ENCODE data around the gene PITRM1.
"Not testable (repeated sequence)": the region's sequence is repeated elsewhere in the genome, so short reads cannot be mapped to it uniquely, and the experiment has no call there.

PITRM1 gene

GRCh38 chr10:3199488-3199887, 26.9 kb upstream of the PITRM1 start:
- DNase-seq (ENCODE audit: low read depth in 2 of 2), result no peak

GRCh38 chr10:3198900-3199299, 26.3 kb upstream of the PITRM1 start:
- no peak for DNase-seq (ENCODE audit: low read depth in 2 of 2)

DNA sequence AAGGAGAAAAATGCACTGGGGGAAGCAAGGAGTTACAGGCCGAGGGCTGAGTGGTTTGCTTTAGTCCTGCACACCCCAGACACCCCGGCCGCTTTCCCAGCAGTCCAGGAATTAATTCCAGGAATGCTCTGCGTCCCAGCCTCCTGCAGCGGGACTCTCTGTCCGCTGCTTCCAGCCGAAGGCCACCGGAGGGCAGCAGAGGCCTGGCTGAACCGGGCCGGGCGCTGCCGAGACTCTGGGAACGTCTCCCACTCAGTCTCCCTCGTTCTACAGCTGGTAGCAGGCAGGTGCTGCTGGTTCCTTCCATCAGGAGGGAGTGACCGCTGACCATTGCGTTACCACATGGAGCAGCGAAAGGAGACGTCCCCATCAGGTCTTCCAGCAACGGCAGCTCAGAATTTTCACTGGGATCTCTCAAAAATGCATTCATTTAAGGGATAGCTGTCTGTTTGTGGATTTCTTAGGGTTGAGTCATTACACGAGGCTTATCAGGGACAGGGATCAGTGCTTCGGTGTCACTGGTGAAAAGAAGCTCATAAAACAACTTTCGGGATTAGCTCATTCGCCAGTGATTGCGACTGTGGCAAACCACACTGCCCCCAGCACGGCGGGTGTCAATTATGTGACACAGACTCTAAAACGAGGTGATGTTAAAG, 24.9 kb upstream of the PITRM1 start:
- peak; percentile 75 to 80 for DNase-seq (ENCODE audit: low read depth in 2 of 2)

DNA sequence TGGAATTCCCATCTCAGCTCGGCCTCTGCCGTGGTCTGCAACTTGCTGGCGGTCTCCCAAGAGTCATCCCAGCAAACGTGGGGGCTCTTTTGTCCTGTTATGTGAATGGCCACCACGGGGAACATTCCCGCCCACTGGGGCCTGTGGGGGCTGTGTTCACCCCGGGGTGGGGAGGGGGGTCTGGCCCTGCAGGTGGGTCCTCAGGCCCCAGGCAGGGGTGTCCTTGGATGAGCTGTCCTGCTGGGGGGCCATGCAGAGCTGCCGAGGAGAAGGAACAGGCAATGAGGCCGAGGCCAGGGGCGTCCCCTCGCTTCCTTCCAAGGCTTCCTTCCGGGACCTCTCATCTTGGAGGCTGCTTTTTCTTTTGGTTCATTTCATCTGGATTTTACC, 24.4 kb upstream of the PITRM1 start:
- DNase-seq (ENCODE audit: low read depth in 2 of 2), result no peak

GRCh38 chr10:3196482-3196881, 23.9 kb upstream of the PITRM1 start:
- DNase-seq (ENCODE audit: low read depth in 2 of 2), result no peak

DNA sequence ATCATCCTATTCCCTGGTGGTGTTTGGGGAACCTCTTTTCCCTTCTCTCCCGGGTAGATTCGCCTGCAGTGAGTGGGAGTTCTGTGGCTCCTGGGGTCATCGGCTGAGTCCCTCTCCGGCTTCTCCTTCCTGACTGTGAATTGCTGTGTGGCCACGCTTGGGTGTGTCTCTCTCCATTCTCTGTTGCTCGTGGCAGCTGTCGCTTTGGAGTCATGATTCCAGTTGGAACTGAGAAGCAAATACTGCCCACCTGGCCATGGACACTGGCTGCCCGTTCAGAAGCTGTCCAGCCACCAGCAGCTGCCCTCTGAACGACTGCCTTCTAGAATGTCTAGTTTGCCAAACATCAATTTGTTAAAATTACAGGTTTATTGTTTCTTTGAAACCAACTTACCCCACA, 23.1 kb upstream of the PITRM1 start:
- no peak for DNase-seq (ENCODE audit: low read depth in 2 of 2)

GRCh38 chr10:3195286-3195685, 22.7 kb upstream of the PITRM1 start:
- DNase-seq (ENCODE audit: low read depth in 2 of 2), result no peak

GRCh38 chr10:3194871-3195270, 22.3 kb upstream of the PITRM1 start:
- DNase-seq (ENCODE audit: low read depth in 2 of 2), result no peak

GRCh38 chr10:3193751-3194150, 21.2 kb upstream of the PITRM1 start:
- DNase-seq (ENCODE audit: low read depth in 2 of 2), result no peak

DNA sequence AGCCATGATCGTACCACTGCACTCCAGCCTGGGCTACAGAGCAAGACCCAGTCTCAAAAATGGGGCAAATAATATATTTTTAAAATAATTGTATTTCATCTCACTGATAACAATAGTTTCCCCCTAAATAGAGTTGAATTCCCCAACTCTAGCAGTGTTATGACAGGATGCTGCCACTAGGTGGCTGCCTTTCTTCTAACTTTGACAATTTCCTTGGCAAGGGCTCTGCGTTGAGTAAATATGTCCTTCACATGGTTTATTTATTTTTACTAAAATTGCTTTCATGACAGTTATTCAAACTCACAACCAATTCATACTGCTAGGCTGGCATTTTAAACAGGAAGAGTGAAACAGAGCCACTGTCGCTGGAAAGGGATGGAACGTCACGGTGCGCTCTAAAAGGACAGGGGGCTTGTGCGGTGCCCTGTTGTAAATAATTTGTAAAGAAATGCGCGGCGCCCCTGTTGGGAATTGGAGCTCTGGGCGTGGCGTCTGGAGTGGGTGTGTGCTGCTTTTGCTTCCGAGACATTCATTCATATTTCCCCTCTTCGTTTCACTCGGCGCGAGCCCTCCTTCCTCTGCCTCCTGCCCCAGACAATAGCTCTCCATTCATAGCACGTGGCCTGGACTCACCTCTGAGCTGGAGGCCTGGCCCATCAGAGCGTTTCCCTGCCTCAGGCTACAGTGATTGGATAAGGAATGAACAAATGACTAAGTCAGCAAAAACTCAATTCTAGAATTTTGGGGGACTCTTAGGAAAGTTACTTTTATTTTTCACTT, 20.5 kb upstream of the PITRM1 start:
- DNase-seq (ENCODE audit: low read depth in 2 of 2), result peak in 1 of 2 donors; percentile 32

DNA sequence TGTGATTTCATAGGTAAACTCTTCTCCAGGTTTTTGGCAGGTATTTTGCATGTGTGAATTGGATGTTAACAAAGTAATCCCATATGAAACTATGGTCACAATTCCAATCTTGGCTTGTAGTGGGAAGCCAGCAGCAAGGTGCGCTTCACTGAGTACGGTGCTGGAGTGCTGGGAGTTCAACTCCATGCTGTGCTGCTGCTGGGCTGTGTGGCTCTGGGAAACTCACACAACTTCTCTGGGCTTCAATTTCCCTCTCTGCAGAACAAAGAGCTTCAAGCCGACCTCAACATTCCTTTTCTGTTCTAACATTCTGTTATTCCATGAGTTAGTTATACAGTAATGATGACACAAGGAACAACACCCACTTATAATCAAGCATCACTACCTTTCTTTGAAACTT, 18.2 kb upstream of the PITRM1 start:
- no peak for DNase-seq (ENCODE audit: low read depth in 2 of 2)

DNA sequence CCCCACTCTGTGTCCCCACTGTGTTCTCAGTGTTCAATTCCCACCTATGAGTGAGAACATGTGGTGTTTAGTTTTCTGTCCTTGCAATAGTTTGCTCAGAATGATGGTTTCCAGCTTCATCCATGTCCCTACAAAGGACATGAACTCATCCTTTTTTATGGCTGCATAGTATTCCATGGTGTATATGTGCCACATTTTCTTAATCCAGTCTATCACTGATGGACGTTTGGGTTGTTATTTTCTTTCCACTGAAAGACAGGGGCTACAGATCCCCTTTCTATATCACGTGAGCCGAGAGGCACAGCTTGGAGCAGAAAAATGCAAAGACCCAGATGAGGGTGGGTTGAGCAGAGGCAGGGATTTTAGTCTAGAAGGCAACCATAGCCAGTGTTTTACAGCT, 14.6 kb upstream of the PITRM1 start:
- not testable (repeated sequence) for DNase-seq (ENCODE audit: low read depth in 2 of 2)

GRCh38 chr10:3186368-3186767, 13.8 kb upstream of the PITRM1 start:
- peak; percentile 39 to 56 for DNase-seq (ENCODE audit: low read depth in 2 of 2)

DNA sequence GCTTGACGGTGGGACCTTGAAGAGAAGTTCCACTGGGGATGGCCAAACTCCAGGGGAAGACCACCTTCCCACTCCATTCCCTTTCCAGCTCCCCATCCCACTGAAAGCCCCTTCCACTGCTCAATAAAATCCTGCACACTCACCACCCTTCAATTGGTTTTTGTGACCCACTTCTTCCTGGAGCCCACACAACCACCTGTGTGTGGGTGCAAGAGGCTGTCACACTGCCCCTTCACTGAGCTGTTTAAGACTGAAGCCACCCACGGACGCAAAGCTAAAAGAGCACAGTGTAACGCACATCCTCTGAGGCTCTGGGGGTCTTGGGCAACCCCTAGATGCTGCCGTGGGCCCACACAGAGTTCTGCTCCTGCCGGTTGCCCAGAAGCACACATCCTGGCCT, 12.8 kb upstream of the PITRM1 start:
- no peak for DNase-seq (ENCODE audit: low read depth in 2 of 2)

DNA sequence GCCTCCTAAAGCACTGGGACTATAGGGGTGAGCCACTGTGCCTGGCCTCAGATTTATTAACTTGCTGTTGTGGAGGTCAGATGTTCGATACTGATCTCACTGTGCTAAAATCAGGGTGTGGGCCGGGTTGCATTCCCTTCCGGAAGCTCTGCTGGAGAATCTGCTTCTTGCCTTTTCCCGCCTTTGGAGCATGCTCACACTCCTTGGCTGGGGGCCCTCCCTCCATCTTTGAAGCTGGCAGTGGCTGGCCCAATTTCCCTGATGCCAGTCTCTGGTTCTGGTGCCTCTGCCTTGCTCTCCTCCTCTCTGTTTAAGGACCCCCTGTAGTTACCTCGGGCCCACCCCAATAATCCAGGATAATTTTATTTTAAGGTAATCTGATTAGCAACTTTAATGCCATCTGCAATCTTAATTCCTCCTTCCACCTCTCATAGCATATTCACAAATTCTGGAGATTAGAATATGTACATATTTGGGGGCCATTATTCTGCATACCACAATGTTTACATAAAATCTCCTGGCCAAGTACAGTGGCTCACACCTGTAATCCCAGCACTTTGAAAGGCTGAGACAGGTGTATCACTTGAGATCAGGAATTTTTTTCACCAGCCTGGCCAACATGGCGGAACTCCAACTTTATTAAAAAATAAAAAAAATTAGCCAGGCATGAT, 7.9 kb upstream of the PITRM1 start:
- DNase-seq (ENCODE audit: low read depth in 2 of 2), result no peak

DNA sequence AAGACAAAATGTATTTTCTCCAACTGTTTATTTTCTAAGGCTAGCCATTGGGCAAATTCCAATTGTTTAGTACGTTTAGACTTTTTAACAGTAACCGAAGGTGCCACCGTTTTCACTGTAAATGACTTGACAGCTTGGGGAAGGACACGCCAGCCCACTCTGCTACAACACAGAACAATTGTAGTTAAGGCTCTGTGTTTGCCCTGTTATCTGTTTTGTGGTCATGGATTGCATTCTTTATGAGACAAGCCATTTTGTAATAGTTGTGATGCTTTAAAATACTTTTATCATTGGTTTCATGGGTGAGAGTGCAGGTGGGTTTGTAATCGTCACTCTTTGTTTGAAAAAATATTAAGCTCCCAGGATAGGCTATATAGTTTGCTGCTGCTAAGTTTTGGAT, 6.6 kb upstream of the PITRM1 start:
- no peak for DNase-seq (ENCODE audit: low read depth in 2 of 2)

DNA sequence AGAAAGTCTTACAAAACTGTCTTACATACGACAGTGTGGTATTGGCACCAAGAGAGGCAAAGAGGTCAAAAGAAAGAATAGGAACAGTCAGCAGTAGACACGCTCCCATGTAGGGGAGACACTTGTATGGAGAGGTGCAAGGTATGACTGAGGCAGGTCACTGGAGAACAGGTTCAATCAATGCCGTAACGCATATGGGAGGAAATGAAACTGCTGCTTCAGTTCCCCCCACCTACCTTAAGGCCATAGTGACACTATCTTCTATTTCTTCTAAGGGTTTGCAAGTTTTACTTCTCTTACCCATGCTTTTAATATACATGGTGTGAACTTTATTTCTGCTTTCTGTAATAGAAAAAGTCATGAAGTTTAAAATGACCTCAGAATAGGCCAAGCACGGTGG, 5.5 kb upstream of the PITRM1 start:
- DNase-seq (ENCODE audit: low read depth in 2 of 2), result no peak

DNA sequence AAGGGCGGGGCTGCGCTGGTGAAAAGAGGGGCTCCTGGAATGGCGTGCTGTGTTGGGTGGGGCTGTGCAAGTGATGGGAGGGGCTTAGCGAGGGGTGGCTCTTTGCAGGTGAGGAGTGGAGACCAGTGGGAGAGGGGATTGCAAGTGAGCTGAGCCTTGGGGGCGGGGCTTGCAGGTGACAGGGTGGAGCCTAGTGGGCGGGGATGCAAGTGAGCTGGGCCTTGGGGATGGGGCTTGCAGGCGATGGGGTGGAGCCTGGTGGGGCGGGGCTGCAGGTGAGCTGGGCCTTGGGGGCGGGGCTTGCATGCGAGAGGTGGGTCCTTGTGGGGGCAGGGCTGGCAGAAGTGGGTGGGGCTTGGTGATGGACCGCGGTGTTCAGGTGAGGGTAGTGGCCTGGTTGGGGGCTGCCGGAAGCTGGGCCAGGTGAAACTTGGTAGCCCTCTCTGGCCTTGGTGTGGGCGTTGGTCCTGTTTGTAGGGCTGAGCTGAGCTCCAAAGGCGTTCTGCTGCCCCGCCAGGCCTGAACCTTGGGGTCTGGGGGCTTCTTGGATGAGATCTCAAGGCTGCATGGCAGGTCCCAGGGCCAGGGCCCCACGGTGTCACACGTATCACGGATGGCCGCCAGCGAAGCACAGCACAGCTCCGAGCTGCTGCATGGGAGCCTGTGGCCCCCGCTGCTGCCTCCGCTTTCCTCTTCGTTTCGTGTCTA, 743 bp upstream of the PITRM1 start:
- peak; percentile 72 to 78 for DNase-seq (ENCODE audit: low read depth in 2 of 2)

DNA sequence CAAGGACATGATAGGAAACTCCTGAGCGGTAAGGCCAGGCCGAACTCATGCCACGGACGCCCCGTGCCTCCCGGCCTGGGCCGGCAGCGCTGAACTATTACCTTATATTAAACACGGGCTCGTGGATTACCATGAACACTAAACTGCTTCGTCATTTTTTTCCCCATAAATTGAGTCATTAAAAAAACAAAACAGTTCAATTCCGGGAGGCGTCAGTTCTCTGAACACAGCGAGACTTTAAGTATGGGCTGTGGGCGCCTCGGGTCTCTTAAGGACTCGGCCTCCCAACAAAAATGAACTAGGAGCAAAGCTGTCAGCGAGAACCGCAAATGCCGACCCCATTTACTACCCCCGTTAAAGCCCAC, 519 bp downstream of the PITRM1 start:
- peak in 1 of 2 donors; percentile 31 for DNase-seq (ENCODE audit: low read depth in 2 of 2)

DNA sequence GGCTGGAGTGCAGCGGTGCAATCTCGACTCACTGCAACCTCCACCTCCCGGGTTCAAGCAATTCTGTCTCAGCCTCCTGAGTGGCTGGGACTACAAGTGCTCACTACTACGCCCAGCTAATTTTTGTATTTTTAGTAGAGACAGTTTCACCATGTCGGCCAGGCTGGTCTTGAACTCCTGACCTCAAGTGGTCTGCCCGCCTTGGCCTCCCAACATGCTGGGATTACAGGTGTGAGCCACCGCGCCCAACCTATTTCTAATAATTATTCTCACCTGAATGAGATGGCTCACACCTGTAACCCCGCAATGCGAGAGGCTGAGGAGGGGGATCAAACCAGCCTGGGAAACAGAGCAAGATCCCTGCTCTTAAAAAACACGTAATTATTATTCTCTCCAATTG, 1.1 kb downstream of the PITRM1 start:
- not testable (repeated sequence) for DNase-seq (ENCODE audit: low read depth in 2 of 2)

DNA sequence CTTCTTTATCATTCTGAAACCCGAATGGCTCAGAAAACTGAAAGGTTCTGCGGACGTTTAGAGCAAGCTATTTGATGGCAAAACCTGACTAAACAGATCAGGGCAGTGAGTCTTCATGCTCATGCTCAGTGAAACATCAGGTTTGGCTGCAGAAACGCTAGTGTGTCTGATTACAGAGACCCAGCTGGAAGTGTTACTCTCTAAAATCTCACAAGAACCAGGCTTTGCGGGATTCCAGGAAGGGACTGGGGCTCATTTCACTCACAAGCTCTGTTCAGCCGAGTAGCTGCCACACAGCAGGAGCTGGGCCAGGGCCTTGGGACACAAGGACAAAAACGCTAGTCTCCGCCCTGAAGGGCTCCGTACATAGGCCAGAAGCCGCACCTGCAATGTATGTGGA, 2.9 kb downstream of the PITRM1 start:
- no peak for DNase-seq (ENCODE audit: low read depth in 2 of 2)

- DNase-seq (ENCODE audit: low read depth in 2 of 2), result no peak
Measured at GRCh38 chr10:3169271-3169670, 3.3 kb downstream of the PITRM1 start.

Data from stimulated activated CD4-positive, alpha-beta T cell treated with anti-CD3 and anti-CD28 coated beads, Interleukin-15, amount 100 ng/mL, for 48 hours (primary cell).